HG03045 (cell line): ENCODE measurements around the gene UBE3D.
"Not testable (repeated sequence)": the region's sequence is repeated elsewhere in the genome, so short reads cannot be mapped to it uniquely, and the experiment has no call there.

Source experiments
- ATAC-seq: cut with Tn5 transposase; IDR thresholded peaks from one replicate; pipeline ENCODE4 v1.9.1; 2021; ENCODE audit warnings: mild to moderate bottlenecking, moderate library complexity; ENCODE audit not compliant: unreplicated experiment

The UBE3D gene

GRCh38 chr6:82877213-82878195 lies 188.1 kb downstream of the UBE3D start:
- no peak for ATAC-seq

DNA sequence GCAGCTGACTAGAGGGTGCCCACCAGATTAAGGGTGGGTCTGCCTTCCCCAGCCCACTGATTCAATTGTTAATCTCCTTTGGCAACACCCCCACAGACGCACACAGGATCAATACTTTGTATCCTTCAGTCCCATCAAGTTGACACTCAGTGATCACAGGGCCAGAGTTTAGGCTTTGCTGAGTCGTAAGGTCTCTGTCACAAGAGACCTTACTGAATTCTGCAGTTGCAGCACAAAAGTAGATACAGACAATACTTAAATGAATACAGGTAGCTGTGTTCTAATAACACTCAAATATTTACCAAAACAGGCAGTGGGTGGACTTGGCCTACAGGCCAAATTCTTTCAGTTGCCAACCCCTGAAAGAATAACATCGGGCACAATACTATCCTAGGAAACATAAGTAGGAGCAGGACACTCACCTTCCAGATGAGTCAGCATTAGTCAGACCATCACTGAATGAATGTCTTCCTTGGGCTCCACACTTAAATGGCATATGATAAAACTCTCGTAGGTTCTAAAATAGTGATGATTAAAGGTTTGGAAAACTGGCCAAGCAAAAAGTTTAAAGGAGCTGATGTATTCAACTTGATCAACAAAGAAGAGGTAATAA lies 190.0 kb downstream of the UBE3D start:
- no peak for ATAC-seq

DNA sequence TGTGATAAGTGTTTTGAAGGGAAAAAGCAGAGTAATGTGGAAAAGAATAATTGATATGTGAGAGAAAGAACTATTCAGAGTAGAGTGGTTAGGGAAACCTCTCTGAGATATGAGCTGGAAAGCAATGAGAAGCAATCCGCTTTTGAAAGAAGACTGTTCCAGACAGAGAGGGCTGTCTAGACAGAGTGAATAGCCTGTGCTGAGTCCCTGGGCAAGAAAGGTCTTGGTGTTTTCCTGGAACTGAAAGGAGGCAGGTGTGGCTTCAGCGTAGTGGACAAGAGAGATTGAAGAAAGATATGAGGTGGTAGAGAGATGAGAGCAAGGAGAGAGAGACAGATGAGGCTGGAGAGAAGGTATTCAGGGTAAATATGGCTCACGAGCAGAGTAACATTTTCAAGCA lies 190.8 kb downstream of the UBE3D start:
- no peak for ATAC-seq

- ATAC-seq = no peak
Measured at GRCh38 chr6:82872185-82872584, 193.5 kb downstream of the UBE3D start.

GRCh38 chr6:82870582-82871172 lies 195.0 kb downstream of the UBE3D start:
- ATAC-seq = no peak

- no peak for ATAC-seq
Measured at GRCh38 chr6:82869493-82869892, 196.1 kb downstream of the UBE3D start.

- ATAC-seq = no peak
Measured at GRCh38 chr6:82867946-82868345, 197.7 kb downstream of the UBE3D start.

DNA sequence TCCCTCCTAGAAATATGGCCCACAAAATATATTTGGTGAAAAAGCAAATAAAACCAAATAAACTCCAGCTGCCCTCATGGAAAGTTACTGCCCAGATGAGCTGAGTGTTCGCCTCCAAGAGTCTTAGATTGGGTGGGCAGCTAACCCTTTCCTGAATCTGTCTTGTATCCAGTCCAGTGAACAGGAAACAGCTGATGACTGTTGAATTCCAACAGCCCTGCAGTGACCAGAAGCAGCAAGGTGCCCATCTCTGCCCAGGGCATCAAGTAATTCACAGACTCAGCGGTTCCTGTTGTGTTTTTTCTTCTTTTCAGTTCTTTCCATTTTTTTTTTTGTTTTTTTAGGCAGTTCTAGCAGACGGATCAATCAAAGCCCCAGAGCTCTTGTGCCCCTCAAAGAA lies 199.2 kb downstream of the UBE3D start:
- no peak for ATAC-seq

DNA sequence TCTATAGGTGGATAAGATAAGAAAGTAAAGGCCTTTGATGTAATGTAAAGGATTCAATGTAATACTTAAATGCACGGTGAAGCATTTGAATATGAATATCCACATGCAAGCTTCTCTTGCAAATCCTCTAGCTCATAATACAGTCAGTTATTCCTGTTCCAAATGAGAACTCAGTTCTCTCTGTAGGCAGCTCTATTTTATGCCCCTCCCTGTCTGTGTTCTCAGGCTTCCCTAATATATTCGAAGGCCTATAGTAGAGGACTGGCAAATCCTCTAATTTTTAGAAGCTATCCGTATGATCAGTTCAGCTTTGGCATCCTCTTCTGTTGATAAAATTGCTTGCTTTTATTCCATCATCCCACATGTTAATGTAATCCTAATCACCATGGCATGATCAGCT lies 200.2 kb downstream of the UBE3D start:
- ATAC-seq = no peak

GRCh38 chr6:82863781-82864180 lies 201.9 kb downstream of the UBE3D start:
- no peak for ATAC-seq

DNA sequence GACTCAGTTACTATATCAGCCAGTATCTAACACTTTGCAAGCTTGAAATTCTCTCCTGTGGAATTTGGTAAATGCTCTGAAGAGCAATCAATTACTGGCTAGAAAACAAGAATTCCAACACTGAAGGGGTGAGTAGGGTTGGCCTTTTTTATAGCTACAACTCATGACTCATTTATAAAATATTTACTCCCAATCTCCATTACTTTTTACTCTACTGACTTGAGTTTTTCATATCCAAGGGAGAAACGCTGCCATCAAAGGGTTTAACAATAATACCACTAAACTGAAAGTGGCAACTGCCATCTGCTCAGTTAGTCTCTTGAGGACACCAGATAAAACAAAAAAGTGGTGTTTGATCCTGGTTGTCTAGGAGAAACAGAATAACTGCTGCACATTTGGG lies 203.1 kb downstream of the UBE3D start:
- no peak for ATAC-seq

GRCh38 chr6:82861121-82861520 lies 204.5 kb downstream of the UBE3D start:
- no peak for ATAC-seq

DNA sequence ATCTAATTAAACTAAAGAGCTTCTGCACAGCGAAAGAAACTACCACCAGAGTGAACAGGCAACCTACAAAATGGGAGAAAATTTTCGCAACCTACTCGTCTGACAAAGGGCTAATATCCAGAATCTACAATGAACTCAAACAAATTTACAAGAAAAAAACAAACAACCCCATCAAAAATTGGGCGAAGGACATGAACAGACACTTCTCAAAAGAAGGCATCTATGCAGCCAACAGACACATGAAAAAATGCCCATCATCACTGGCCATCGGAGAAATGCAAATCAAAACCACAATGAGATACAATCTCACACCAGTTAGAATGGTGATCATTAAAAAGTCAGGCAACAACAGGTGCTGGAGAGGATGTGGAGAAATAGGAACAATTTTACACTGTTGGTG lies 209.6 kb downstream of the UBE3D start:
- not testable (repeated sequence) for ATAC-seq

- ATAC-seq = not testable (repeated sequence)
Measured at GRCh38 chr6:82852904-82853303, 212.7 kb downstream of the UBE3D start.

GRCh38 chr6:82843291-82843885 lies 222.3 kb downstream of the UBE3D start:
- ATAC-seq = no peak

GRCh38 chr6:82842721-82843120 lies 222.9 kb downstream of the UBE3D start:
- ATAC-seq = no peak
